HepG2 (cell line): ENCODE data around the gene AFF2. TPM values are rescaled to one million over a fixed set of nuclear protein-coding genes. Genes with fewer than 3 reads are reported as not detected.

ENCODE experiments used
- ZNF407 ChIP-seq: sonication (generic); formaldehyde crosslinking; IDR thresholded peaks from one replicate; pipeline ENCODE4 v1.5.1; 2020; ENCODE audit warnings: mild to moderate bottlenecking, missing genetic modification reagents; ENCODE audit errors: not compliant biosample characterization
- ZNF543 ChIP-seq: sonication (generic); formaldehyde crosslinking; IDR thresholded peaks from 2 replicates; pipeline ENCODE4 v1.4.0; 2020; ENCODE audit warnings: mild to moderate bottlenecking, missing genetic modification reagents
- ZNF777 ChIP-seq: sonication (generic); formaldehyde crosslinking; IDR thresholded peaks from 2 replicates; pipeline ENCODE4 v1.4.0; 2020; ENCODE audit warnings: missing genetic modification reagents
- polyA plus RNA-seq, 8 experiments: library from polyadenylated mRNA; depleted of rRNA in 3 of 8; stranded (reverse) in 7 of 8; unstranded in 1 of 8; fragments of >200 nt; fragmentation: Illumina TruSeq in 4 of 8; extraction: Trizol in 4 of 8; gene quantifications; 2 replicates each; pipeline versions ENCODE4 v1.2.1 to v1.2.3, GENCODE V29; 2011 to 2016; ENCODE audit warnings: low read depth in 4 of 8, missing spikeins in 1 of 8, mixed read lengths in 1 of 8; ENCODE audit not compliant: insufficient read depth in 1 of 8
- total RNA-seq, 5 experiments: library from RNA; depleted of rRNA; stranded (reverse); fragments of >200 nt; fragmentation: Illumina TruSeq; extraction: Trizol; gene quantifications; 2 replicates each; pipeline ENCODE4 v1.2.3, GENCODE V29; 2016; ENCODE audit warnings: low read depth in 1 of 5
- TF ChIP-seq, protein P1 (sequence below): sonication (generic); formaldehyde crosslinking; IDR thresholded peaks from 2 replicates; pipeline ENCODE4 v1.4.0; 2020; ENCODE audit warnings: missing genetic modification reagents

AFF2 gene
- total and polyA plus RNA-seq, 2 of the 13 experiments (the other 11 are each of a cell fraction or from before 2014, with no cell fraction given), result not detected

DNA sequence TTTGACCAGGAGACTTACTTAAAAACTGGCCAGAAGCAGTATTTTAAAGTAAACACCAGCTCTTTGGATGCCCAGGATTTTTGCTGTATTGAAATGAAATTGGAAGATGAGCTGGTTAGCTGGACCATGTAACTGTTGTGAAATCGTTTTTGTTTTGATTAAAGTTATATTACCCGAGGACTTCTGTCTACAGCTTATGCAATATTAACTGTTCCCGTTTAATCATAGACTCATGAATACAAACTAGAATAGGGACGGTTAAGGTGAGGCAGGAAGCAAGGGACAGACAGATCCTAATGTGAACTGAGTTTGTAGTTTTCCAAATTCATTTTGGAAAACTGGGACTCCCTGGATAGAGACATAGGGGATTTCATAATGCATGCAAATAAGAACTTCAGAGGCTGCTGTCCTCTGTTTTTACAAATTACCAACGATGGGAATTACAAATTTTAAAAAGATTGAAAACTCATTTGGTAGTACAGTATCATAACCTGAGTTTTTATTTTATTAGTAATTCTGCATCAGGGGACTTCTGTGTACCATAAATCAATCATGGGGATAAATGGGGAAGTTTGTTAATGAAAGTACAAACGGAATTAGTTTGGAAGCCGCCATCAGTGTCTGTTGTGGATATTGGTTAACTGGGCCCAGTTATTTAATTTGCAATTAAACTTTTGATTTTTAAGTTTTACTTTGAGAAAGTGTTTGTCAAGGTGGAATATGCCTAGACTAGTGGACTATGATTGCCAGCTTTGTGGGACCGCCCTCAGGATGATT is 304.4 kb downstream of the AFF2 start (continued):
- TF ChIP-seq ZNF407 (CRISPR knock-in tag) (no peak), ZNF543 (CRISPR knock-in tag) (no peak), ZNF777 (no peak)
- TF ChIP-seq, protein P1, sequence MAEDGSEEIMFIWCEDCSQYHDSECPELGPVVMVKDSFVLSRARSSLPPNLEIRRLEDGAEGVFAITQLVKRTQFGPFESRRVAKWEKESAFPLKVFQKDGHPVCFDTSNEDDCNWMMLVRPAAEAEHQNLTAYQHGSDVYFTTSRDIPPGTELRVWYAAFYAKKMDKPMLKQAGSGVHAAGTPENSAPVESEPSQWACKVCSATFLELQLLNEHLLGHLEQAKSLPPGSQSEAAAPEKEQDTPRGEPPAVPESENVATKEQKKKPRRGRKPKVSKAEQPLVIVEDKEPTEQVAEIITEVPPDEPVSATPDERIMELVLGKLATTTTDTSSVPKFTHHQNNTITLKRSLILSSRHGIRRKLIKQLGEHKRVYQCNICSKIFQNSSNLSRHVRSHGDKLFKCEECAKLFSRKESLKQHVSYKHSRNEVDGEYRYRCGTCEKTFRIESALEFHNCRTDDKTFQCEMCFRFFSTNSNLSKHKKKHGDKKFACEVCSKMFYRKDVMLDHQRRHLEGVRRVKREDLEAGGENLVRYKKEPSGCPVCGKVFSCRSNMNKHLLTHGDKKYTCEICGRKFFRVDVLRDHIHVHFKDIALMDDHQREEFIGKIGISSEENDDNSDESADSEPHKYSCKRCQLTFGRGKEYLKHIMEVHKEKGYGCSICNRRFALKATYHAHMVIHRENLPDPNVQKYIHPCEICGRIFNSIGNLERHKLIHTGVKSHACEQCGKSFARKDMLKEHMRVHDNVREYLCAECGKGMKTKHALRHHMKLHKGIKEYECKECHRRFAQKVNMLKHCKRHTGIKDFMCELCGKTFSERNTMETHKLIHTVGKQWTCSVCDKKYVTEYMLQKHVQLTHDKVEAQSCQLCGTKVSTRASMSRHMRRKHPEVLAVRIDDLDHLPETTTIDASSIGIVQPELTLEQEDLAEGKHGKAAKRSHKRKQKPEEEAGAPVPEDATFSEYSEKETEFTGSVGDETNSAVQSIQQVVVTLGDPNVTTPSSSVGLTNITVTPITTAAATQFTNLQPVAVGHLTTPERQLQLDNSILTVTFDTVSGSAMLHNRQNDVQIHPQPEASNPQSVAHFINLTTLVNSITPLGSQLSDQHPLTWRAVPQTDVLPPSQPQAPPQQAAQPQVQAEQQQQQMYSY, result no peak
